Stimulated activated CD8-positive, alpha-beta memory T cell treated with anti-CD3 and anti-CD28 coated beads, Interleukin-7, amount 100 ng/mL, for 4 hours (primary cell): ENCODE measurements around the gene MCM5.
A peak's percentile ranks its signal among the peaks of the same experiment; 100 is the strongest.

Source experiments
- DNase-seq, 2 donors: peaks; one replicate each; pipeline ENCODE4 v3.0.0-alpha.2; 2020; ENCODE audit warnings: low read depth in 2 of 2

The MCM5 gene

DNA sequence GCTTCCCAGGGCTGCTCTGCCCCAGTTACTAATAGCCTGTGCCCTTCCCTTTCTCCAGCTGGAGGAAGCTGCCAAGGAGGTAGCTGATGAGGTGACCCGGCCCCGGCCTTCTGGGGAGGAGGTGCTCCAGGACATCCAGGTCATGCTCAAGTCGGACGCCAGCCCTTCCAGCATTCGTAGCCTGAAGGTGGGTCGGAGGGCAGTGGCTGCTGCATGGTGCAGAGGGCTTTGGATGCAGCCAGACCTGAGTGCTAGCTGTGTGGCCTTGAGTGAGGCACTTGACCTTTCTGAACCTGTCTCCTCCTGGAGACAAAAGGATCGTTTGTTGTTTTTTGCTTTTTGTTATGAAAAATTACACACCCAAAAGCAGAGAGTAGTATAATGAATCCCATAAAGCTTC is 3.4 kb downstream of the MCM5 start:
- no peak for DNase-seq

DNA sequence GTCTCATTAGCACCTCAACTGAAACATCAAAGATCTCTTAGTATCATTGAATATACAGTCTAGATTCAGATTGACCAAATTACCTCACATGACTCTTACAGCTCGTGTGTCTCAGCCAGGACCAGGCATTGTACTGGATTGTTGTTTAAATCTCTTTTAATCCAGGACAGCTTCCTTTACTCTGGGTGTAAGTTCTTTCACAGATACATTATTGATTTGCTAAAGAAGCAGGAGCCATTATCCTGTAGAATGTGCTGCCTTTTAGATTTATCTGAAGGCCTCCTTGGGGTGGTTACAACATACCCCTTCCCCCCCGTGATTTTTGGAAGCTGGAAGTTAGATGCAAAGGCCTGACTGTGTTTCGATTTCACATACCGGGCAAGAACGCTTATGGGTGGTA is 4.2 kb downstream of the MCM5 start:
- no peak for DNase-seq

DNA sequence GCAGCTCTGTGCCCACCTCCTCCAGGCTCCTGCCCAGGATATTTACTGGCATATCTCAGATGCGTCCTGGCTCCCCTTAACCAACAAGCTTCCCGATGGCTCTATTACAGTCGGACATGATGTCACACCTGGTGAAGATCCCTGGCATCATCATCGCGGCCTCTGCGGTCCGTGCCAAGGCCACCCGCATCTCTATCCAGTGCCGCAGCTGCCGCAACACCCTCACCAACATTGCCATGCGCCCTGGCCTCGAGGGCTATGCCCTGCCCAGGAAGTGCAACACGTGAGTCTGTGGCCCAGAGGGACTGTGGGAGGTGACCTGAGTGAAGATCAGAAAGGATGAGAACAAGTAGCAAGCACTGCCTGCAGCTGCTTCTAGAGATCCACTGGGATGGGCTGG is 6.5 kb downstream of the MCM5 start:
- no peak for DNase-seq

DNA sequence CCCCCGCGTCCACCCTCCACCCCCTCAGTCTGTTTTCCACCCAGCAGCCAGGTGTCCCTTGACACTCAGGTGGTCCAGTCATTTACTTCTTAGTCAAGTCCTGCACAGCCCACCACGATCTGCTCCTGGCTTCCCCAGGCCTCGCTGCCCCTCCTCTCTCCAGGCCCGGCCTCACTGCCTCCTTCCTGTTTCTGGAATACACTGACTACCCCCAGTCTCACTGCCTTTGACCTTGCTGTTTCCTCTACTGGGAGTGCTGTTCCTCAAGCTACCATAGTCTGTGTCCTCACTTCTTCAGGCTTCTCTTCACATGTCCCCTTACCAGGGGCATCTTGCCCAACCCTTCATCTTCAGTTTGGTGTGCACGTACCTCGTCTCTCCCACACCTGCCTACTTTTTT is 7.4 kb downstream of the MCM5 start:
- DNase-seq, result no peak

DNA sequence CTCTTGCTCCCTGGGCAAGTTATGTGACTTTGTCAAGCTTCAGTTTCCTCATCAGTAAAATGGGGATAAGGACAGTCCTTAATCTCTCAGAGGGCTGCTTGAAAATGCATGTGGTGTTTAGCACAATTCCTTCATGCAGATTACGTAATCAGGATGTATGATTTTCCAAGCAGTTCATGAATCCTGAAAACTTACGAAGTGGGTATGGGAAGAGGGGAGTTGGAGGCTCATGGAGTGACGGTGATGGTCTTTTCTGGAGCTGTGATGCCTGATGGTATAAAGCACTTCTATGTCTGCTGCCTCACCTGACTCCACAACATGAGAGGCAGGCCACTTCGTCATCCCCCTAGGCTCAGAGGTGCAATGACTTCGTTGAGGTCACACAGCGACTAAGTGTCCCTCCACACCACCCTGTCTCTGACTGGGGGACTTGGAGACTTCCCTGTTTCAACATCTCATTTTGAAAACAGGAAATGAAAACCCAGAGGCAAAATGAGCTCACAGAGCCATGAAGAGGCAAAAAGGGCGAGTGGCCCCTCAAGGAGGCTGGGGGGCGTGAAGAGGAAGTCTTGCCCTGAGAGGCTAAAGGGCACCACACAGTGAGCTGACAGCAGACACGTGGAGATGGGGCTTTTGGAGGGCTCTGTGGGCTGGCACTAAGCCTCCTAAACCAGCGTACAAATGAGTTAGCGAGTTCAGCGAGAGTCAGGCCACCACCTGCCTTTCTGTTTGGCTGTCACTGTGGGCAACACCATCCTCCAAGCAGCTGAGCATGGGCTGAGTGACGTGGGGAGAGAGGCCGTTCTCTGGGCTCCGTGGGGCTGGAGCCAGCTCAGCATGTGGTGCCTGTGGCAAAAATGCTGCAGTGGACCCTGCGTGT is 10.1 kb downstream of the MCM5 start:
- DNase-seq, result peak in 1 of 2 donors; percentile 20

DNA sequence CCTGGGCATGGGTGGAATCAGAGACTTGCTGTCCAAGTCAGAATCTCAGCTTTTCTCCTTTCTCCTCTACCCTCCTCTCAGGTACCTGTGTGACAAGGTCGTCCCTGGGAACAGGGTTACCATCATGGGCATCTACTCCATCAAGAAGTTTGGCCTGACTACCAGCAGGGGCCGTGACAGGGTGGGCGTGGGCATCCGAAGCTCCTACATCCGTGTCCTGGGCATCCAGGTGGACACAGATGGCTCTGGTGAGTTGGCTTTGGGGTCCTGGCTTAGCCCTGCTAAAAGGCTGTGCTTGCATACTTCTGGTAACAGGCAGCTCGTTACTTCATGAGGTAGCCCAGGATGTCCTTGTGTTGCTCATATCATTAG is 10.7 kb downstream of the MCM5 start:
- no peak for DNase-seq

DNA sequence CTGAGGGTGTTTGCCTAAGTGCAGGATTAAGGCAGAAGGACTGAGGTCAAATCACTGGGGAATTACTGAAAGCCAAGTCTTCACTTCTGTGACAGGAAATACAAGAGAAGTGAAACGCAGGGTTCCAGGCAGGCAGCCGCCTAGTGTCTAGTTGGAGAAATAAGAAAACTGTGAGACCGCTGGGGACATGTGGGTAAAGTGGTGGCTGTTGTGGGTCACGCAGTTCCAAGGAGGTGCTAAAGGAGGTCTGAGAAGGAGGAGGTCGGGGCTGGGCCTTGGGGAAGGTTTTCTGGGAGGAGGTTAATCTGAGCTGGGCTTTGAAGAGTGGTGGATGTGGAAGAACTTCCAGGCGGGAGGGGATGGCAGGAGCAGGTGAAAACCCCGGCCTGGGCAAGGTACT is 11.2 kb downstream of the MCM5 start:
- no peak for DNase-seq

DNA sequence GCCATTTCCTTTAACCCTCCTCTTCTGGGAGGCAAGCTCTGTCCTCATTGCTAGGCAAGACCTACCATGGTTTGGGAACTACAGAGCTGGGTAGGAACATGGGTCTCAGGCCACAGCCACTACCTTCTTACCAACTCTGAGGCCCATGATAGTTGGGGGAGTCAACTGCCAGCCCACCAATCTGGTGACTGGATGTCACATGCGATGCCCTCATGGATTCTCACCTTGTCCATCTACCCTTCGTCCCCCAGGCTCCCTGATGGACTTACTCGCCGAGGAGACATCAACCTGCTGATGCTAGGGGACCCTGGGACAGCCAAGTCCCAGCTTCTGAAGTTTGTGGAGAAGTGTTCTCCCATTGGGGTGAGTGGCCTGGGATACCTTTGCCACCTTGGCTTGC is 13.7 kb downstream of the MCM5 start:
- DNase-seq, result no peak

DNA sequence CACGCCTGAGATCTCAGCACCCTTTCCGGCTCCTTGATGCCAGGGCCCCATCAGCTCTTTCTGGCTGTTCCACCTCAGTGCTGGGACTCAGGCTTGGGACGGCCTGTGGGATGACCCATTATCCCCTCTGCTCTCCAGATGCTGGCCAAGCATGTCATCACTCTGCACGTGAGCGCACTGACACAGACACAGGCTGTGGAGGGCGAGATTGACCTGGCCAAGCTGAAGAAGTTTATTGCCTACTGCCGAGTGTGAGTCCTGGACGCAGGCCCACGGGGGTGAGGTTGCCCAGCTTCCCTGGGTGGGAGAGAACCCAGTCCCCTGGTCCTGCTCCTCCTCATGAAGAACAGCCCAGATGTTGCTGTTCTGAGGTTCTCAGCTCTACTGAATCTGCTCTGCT is 17.7 kb downstream of the MCM5 start:
- DNase-seq, result no peak

DNA sequence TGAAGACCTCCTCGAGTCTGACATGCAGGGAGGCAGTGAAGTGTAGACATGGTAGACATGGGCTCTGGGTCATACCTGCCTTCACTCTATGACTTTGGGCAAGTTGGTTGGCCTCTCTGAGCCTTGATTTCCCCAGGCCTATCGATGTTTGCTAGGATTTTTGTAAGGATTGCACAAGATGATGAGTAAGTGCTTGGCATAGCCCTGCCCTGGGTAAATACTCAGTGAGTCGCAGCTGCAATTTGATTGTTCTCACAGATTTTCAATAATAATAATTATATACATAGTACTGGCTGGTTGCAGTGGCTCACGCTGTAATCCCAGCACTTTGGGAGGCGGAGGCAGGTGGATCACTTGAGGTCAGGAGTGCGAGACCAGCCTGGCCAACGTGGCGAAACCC is 18.1 kb downstream of the MCM5 start:
- DNase-seq, result no peak

DNA sequence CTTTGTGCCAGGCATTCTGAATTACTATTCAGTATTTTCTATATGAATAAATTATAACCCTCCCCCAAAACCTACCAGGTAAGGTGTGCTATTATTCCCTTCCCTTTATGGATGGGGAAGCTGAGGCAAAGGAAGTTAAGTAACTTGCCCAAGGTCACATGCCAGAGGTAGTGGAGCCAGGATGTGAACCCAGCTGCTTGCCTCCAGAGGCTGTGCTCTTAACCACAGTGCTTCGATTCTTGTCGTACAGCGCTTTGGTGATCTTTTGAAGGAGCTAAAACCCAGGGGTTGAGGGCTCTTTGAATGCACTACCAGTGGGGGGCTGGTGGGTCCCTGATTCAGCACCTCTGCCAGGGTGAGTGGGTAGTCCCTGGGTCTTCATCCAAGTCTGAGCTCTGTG is 18.8 kb downstream of the MCM5 start:
- no peak for DNase-seq

DNA sequence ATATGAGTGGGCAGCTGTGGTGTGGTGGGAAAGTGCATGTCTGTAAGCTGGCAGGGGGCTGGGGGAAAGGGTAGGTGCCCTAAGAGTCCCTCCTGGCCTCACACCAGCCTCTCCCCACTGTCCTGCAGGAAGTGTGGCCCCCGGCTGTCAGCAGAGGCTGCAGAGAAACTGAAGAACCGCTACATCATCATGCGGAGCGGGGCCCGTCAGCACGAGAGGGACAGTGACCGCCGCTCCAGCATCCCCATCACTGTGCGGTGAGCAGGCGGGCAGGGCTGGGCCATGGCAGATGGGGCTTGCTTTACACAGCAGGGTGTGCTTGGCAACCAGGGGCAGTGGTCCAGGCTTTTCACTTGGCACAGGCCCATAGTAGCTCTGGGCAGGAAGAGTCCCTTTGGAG is 19.8 kb downstream of the MCM5 start:
- DNase-seq, result no peak

DNA sequence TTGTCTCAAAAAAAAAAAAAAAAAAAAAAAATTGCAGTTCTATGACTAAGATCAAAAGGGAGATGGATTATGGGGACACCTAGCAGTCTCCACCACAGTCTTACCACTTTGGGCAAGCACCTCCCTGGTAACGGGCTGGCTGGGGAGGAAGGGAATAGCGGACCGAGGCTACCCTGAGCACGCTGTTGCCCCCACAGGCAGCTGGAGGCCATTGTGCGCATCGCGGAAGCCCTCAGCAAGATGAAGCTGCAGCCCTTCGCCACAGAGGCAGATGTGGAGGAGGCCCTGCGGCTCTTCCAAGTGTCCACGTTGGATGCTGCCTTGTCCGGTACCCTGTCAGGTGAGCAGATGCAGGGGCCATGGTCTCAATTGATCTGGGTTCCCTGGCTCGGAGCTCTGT is 21.2 kb downstream of the MCM5 start:
- DNase-seq, result no peak

DNA sequence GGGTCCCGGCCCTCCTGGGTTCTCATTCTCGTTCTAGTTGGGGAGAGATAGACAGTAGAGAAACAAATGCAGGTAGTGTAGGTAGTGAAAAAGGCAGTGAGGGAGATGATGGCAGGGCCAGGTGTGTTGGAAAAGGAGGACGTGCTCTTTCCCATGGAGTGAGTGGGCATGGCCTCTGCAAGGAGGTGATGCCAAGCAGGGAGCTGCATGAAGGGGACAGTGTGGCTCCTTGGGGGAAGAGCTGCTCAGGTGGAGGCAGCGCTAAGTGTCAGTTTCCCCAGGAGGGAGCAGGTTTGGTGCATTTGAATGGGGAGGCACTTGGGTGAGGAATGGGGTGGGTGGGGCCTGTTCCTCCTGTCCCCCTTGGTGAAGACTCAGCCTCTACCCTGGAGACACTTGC is 22.2 kb downstream of the MCM5 start:
- DNase-seq, result no peak

DNA sequence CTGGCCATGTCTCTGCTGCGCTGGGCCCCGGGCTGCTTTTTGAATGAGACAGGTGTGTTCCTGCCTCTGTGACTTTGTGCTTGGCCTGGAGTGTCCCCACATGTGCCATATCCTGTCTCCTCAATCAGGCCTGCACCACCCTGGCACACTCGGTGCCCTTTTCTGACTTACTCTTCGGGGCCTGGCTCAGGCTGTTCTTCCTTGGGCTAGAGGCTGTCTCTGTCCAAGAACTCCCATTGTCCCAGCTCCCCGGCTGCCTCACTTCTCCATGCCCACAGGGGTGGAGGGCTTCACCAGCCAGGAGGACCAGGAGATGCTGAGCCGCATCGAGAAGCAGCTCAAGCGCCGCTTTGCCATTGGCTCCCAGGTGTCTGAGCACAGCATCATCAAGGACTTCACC is 23.0 kb downstream of the MCM5 start:
- DNase-seq, result no peak

DNA sequence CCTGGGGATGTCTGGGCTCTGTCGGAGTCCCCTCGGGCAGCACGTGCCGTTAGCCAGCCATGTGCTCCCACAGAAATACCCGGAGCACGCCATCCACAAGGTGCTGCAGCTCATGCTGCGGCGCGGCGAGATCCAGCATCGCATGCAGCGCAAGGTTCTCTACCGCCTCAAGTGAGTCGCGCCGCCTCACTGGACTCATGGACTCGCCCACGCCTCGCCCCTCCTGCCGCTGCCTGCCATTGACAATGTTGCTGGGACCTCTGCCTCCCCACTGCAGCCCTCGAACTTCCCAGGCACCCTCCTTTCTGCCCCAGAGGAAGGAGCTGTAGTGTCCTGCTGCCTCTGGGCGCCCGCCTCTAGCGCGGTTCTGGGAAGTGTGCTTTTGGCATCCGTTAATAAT is 24.1 kb downstream of the MCM5 start:
- DNase-seq, result no peak

DNA sequence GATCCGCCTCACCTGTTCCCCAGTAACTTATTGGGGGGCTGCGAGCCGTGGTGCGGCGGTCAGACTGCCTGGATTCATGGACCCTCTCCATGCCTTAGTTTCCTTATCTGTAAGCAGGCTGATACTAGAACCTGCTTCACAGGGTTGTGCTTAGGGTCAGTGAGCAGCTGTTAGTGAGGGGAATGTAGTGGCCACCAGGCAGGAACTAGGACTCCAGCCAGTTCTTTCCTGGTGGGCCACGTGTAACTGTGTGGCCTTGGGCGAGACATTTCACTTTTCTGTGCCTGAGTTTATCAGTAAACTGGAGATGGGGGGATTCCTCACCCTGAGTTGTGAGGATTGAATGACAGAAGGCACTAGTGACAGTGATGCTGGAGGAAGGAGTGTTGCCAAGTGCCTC is 24.8 kb downstream of the MCM5 start:
- no peak for DNase-seq

DNA sequence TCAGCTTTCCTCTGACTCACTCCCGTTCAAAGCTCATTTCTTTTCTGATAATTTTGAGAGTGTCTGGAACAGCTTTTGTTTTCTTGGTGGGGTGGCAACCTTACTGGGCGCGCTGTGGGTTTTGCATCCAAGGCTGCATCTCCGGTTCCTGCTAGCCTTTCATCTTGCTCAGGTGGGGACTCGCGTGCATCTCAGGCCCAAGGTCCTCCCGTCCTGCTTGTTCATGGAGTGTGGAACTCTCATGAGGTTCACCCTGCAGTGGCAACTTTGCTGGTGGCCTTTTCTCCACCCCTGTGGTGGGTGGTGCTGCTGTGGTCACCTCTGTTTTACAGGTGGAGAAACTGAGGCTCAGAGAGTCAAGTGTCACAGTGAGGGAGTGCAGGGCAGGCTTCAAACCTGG is 25.6 kb downstream of the MCM5 start:
- no peak for DNase-seq

DNA sequence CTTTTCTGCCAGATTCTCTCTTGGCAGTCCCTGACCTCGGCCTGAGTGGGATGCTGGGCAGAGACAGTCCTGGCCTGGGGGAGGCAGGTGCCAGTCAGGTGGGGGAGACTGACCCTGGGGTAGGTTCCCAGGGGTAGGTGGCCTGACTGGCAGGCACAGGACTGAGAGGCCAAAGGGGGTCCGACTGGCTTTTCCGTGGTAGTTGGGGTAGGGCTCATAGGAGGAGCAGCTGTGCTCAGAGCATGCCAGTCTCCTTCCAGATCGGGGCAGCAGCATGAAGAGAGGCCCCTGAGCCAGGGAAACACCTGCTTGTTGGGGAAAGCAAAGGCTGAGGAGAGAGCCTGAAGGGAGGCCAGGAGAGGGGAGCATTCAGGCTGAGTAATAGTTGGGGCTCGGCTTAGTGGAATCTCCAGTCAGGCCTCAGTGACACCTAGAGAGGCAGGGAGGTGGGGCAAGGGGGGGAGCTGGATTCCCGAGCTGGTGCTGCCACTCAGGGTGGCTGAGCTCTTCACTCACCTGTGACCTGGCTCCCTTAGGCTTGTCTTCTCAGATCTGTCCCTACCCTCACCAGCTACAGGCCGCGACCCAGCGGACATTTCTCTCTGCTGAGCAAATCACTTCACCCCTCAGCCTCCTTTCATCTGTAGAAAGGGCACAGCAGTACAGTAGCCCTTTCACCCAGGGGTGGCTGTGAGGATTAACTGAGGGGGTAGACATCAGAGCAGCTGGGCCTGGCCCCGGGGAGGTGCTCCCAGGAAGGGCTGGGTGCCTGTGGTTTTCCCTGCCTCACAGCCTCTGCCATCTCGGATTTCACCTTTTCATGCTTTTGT is 26.2 kb downstream of the MCM5 start:
- DNase-seq, result no peak

DNA sequence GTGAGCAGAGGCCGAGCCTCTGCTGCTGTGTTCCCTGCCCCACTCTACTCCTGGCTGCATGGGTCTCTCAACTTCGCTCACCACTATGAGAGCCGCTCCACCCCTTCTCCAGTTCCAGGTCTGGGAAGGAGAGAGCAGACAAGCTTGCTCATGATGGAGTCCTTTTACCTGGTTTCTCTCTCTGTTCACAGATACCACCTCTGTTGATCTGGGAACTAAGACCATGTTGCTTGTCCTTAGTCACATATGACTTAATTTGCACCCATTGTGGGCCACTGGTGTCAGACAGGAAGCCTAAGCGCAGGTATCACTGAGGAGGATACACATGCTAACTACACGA is 26.8 kb downstream of the MCM5 start:
- DNase-seq, result no peak

DNA sequence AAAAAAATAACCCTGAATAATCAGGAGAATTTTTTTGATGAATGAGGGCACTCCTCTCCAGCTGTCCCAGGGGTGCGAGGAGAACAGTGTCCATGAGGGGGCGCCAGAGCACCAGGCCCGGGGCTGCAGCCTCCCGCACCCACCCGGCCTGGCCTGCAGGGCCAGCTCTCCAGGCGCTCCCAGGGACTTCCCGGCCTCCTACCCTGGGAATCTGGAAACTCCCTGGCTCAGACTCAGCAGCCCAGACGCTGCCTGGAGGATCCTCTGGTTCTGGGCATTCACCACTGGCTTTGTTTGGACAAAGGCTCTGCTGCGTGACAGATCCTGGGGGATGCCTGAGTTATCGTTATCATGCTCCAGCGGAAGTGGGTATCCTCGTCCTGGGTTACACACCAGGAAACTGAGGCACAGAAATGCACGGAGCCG is 31.0 kb downstream of the MCM5 start:
- peak; percentile 14 to 25 for DNase-seq

DNA sequence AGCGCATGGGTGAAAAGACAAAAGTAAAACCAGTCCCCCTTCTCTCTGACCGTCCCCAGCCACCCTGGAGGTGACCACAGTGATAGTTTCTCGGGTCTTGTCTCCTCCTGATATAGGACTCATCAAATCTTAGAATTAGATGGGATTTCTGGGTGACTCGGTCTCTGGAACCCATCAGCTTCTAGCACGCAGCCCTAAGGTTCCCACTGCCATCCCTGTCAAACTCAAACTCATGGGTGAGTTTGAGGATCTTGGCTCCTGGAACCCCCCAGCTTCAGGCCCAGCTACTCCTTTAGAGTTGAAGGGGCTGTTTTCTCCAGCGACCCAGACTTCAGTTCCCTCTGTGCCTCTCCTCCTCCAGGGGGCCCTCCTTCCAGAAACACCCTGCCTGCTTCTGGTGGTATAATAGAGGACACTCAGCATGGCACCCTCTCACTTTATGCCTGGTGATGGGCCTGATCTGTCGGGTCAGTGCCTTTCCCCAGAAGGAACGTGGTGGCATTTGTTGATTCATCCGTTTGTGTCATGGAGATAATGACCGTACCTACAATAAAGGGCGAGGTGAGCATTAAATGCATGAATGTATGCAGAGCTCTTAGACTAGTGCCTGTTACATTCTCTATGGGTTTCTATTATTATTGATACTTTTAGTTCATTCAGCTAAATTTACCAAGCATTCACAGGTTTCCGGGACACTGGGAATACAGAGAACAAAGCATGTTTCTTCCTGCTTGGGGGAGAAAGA is 31.7 kb downstream of the MCM5 start:
- no peak for DNase-seq
